Adrenal gland (tissue), 12 donors: ENCODE measurements around the gene MITF. TPM values are rescaled to one million over a fixed set of nuclear protein-coding genes. Genes with fewer than 3 reads are reported as not detected.
A peak's percentile ranks its signal among the peaks of the same experiment; 100 is the strongest.

Experiments used
- DNase-seq, 7 donors: peaks; one replicate each; pipeline ENCODE4 v3.0.0-alpha.2; 2019 to 2020
- H3K27ac ChIP-seq, 5 donors: fragments of 200-600 bp; sonication (generic) in 4 of 5; 1 replicate in 3 of 5; 2 replicates in 2 of 5; pipeline versions ENCODE4 v1.5.1 to v1.8.0; 2016 to 2020; ENCODE audit warnings: mild to moderate bottlenecking in 1 of 5
- H3K27me3 ChIP-seq: fragments of 200-600 bp; 2 replicates; pipeline ENCODE4 v1.8.0; 2021
- H3K36me3 ChIP-seq, 2 donors: fragments of 200-600 bp; replicated peaks in 1 of 2; 1 replicate in 1 of 2; 2 replicates in 1 of 2; pipeline versions ENCODE4 v1.5.1 to v1.8.0; 2018 to 2022
- H3K4me1 ChIP-seq, 2 donors: fragments of 200-600 bp; replicated peaks in 1 of 2; 1 replicate in 1 of 2; 2 replicates in 1 of 2; pipeline versions ENCODE4 v1.5.1 to v1.8.0; 2018 to 2021
- H3K4me3 ChIP-seq, 4 donors: fragments of 200-600 bp; sonication (generic) in 3 of 4; one replicate each; pipeline ENCODE4 v1.5.1; 2016 to 2018
- H3K9me3 ChIP-seq, 3 donors: fragments of 200-600 bp; sonication (generic) in 1 of 3; replicated peaks in 1 of 3; 1 replicate in 2 of 3; 2 replicates in 1 of 3; pipeline versions ENCODE4 v1.5.1 to v1.8.0; 2016 to 2021
- POLR2A ChIP-seq, 2 donors: fragments of 450-650 bp; IDR thresholded peaks; one replicate each; pipeline ENCODE4 v1.6.1; 2017; ENCODE audit warnings: antibody characterized with exemption in 2 of 2, mild to moderate bottlenecking in 2 of 2, moderate library complexity in 1 of 2
- WGBS, 4 donors: extraction: QIAGEN DNeasy Blood & Tissue Kit in 2 of 4; methylation state at CpG; one replicate each; pipeline versions ENCODE4 v1.1.5 to v1.1.7; 2013 to 2017; 5-methylcytosine and 5-hydroxymethylcytosine counted together
- intact Hi-C, 2 donors: fragments of 100-400 bp; cut with DNase I; formaldehyde crosslinking; loops; one replicate each; pipeline versions ENCODE4 v1.14.1 to v1.15.0; 2022 to 2023
- polyA plus RNA-seq, 3 donors: library from polyadenylated mRNA; stranded (reverse); fragments of 200-250 nt in 2 of 3; fragments of 350-450 nt in 1 of 3; fragmentation: Illumina TruSeq in 1 of 3; extraction: RNeasy Lipid Tissue Mini Kit (QIAGEN cat#74804) in 1 of 3; gene quantifications; one replicate each; pipeline ENCODE4 v1.2.3, GENCODE V29; 2013 to 2014
- total RNA-seq, 9 donors: library from RNA; depleted of rRNA in 4 of 9; stranded (reverse); fragments of >200 nt in 4 of 9; fragments of 120-200 nt in 1 of 9; fragmentation: NEBNext Ultra II Directional in 1 of 9; extraction: Animal tissue kit (Norgen Biotek cat#: 25700) in 1 of 9; gene quantifications; one replicate each; pipeline versions ENCODE4 v1.1.0 to v1.2.4, GENCODE V29; 2013 to 2023
- TF ChIP-seq, protein P1 (sequence below), 6 experiments: fragments of 450-650 bp in 4 of 6; fragments of 200-600 bp in 2 of 6; sonication (generic) in 1 of 6; IDR thresholded peaks; 1 replicate in 5 of 6; 2 replicates in 1 of 6; pipeline versions ENCODE4 v1.5.1 to v1.8.0; 2016 to 2021; ENCODE audit warnings: antibody characterized with exemption in 6 of 6, mild to moderate bottlenecking in 2 of 6, moderate library complexity in 1 of 6
- donor health status: healthy with polysubstance abuse.
- donor health status: Bipolar disorder and iron deficiency.
- donor health status: DM: yes; HTN: yes; CAD: no.
- donor health status: DM: no; HTN: no; CAD: no.
- donor health status: DM: no; HTN: no; CAD: no.
- donor health status: DM: yes; HTN: yes; CAD: no.

The MITF gene
- total and polyA plus RNA-seq, 12 donors, result 2.4 to 23.4 (median 10.6) TPM

- Histone ChIP-seq H3K36me3 (no peaks in the 10 kb centered on the region), H3K4me1 (no peaks in the 10 kb centered on the region), H3K4me3 (no peak overlapping the region), H3K27me3 (no peaks in the 10 kb centered on the region), H3K27ac (no peak overlapping the region), H3K9me3 (no peaks in the 10 kb centered on the region)
- TF ChIP-seq, protein P1, sequence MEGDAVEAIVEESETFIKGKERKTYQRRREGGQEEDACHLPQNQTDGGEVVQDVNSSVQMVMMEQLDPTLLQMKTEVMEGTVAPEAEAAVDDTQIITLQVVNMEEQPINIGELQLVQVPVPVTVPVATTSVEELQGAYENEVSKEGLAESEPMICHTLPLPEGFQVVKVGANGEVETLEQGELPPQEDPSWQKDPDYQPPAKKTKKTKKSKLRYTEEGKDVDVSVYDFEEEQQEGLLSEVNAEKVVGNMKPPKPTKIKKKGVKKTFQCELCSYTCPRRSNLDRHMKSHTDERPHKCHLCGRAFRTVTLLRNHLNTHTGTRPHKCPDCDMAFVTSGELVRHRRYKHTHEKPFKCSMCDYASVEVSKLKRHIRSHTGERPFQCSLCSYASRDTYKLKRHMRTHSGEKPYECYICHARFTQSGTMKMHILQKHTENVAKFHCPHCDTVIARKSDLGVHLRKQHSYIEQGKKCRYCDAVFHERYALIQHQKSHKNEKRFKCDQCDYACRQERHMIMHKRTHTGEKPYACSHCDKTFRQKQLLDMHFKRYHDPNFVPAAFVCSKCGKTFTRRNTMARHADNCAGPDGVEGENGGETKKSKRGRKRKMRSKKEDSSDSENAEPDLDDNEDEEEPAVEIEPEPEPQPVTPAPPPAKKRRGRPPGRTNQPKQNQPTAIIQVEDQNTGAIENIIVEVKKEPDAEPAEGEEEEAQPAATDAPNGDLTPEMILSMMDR (IDR thresholded peaks at IDR 0.05), result no peak
- TF ChIP-seq POLR2A (IDR thresholded peaks at IDR 0.05), result no peak
- no peak for DNase-seq
- intact Hi-C loops, result no loop called here
- WGBS, 4 donors, result 77 to 83% (median 79%) methylated on average over 5 of the region's 5 CpGs
These were observed 20.2 kb upstream of the MITF start for GRCh38 chr3:69718866-69719586.

DNA sequence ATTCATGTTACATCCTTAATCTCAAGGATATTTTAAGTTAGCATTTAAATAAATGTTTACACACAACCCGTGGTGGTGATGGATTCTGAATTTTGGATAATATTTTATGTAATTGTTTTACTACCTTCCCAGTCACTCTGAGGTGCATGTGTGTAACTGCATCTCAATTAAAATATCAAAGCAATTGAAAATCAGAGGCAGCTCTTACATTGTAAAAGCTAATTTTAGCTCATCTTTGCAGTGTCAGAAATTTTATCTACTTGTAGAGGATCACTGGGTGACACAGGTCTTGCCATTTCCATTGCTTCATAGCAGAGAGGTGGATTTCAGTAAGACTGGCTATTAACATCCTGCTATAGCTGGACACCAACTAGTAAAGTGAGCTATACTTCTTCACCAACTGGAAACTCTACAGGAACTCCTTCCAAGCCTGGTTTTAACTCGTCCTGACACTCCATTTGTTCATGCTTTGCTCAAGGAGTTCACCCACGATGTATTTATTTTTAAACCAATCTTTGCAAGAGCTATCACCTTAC lies 19.6 kb upstream of the MITF start:
- DNase-seq, result no peak
- no peaks in the 10 kb centered on the region for H3K4me1 ChIP-seq
- intact Hi-C loops, result no loop called here
- TF ChIP-seq, protein P1 (IDR thresholded peaks at IDR 0.05), result no peak
- no peak for TF ChIP-seq POLR2A (IDR thresholded peaks at IDR 0.05)
- WGBS, 4 donors, result 50 to 64% (median 53%) methylated on average over 3 of the region's 3 CpGs
- no peak overlapping the region for H3K27ac ChIP-seq
- H3K27me3 ChIP-seq, result no peaks in the 10 kb centered on the region
- no peak overlapping the region for H3K4me3 ChIP-seq
- no peaks in the 10 kb centered on the region for H3K9me3 ChIP-seq
- no peaks in the 10 kb centered on the region for H3K36me3 ChIP-seq

- no peaks in the 10 kb centered on the region for H3K36me3 ChIP-seq
- no peaks in the 10 kb centered on the region for H3K4me1 ChIP-seq
- no peak for DNase-seq
- no peaks in the 10 kb centered on the region for H3K27me3 ChIP-seq
- H3K9me3 ChIP-seq, result no peaks in the 10 kb centered on the region
- H3K27ac ChIP-seq, result no peak overlapping the region
- intact Hi-C loops, result no loop called here
- no peak for TF ChIP-seq POLR2A (IDR thresholded peaks at IDR 0.05)
- TF ChIP-seq, protein P1 (IDR thresholded peaks at IDR 0.05), result no peak
- WGBS, 4 donors, result 74 to 83% (median 79%) methylated on average over 3 to 5 of the region's 5 CpGs
- no peak overlapping the region for H3K4me3 ChIP-seq
These were observed 18.4 kb upstream of the MITF start for GRCh38 chr3:69720824-69721223.

DNA sequence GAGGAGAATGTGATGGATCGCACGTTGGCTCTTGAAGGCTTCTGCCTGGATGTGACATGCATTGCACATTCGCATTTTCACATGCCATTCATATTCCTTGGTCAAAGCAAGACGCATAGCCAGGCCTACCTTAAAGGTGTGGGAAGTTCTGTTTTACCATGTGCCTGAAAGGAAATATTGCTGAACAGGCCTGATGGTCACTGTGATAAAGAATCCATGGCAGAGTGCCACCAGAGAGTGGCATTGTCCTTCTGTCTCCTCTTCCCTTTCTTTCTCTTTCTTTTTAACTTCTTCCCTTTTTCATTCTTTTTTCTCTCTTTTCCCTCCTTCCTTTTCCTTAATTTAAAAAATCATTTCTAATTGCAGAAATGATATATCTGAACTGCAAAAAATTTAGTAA lies 15.9 kb upstream of the MITF start:
- WGBS, 4 donors, result 70 to 82% (median 74%) methylated on average over 4 of the region's 4 CpGs
- no peak for TF ChIP-seq POLR2A (IDR thresholded peaks at IDR 0.05)
- TF ChIP-seq, protein P1 (IDR thresholded peaks at IDR 0.05), result no peak
- intact Hi-C loops, result no loop called here

More for the DNA sequence above, 15.9 kb upstream of the MITF start:
- H3K36me3 ChIP-seq, result no peaks in the 10 kb centered on the region
- no peaks in the 10 kb centered on the region for H3K9me3 ChIP-seq
- peak; percentile 27 to 61 (median 40) for DNase-seq
- no peaks in the 10 kb centered on the region for H3K27me3 ChIP-seq
- no peak overlapping the region for H3K4me3 ChIP-seq
- no peak overlapping the region for H3K27ac ChIP-seq
- no peaks in the 10 kb centered on the region for H3K4me1 ChIP-seq
